Thyroid gland (tissue), 4 donors: ENCODE measurements around the gene POC1A.

Experiments
- CTCF ChIP-seq, 6 experiments: fragments of 200-600 bp in 3 of 6; fragments of 450-650 bp in 3 of 6; sonication (generic) in 3 of 6; IDR thresholded peaks; one replicate each; pipeline ENCODE4 v1.5.1; 2016 to 2019; ENCODE audit warnings: antibody characterized with exemption in 6 of 6, mild to moderate bottlenecking in 2 of 6, inconsistent platforms in 1 of 6, moderate library complexity in 1 of 6
- POLR2A ChIP-seq, 2 donors: fragments of 450-650 bp; IDR thresholded peaks; one replicate each; pipeline ENCODE4 v1.6.1; 2017; ENCODE audit warnings: antibody characterized with exemption in 2 of 2, mild to moderate bottlenecking in 2 of 2, moderate library complexity in 1 of 2

- no peak for TF ChIP-seq CTCF (IDR thresholded peaks at IDR 0.05)
- no peak for TF ChIP-seq POLR2A (IDR thresholded peaks at IDR 0.05)
Observed at GRCh38 chr3:52130966-52131622, 23.1 kb downstream of the POC1A start.
